ENCODE data around the gene TUBB8B. TPM values are rescaled to one million over a fixed set of nuclear protein-coding genes. Genes with fewer than 3 reads are reported as not detected.
"Not testable (repeated sequence)": the region's sequence is repeated elsewhere in the genome, so short reads cannot be mapped to it uniquely, and the experiment has no call there.

Gene TUBB8B
- polyA plus RNA-seq (ENCODE audit: low read depth in 6 of 6) = 1 to 10 TPM in 1 of 6 donors, under 1 TPM in 2, not detected in 3; 0.23 to 1.5 (median 0.54) TPM

DNA sequence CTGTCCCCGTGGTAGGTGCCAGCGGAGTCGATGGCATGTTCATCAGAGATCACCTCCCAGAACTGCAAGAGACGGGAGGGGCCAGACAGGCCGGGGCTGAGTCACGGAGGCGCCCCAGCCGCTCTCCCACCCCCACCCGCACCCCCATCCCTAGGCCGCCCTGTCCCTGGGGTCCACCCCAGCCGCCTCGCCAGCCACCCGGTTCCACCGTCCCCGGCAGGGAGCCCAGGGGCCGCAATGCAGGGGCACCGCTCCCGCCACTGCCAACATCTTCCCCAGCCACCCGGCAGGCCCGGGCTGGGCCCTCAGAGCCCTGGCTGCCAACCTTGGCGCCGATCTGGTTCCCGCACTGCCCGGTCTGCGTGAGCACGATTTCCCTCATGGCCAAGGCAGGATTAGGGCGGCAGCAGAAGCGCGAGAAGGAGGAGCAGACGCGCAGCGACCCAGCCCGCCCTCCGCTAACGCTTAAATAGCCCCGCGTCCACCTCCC is at the start of gene TUBB8B:
TSS of gene TUBB8B (minus strand) at position 440 of the 490 bp plus-strand sequence. CDS start at position 382, 58 bp downstream.
- DNase-seq; H3K27me3 Mint-ChIP-seq; H3K4me3 Mint-ChIP-seq; ATAC-seq (ENCODE audit: low read depth in 2 of 2); H3K9me3 Mint-ChIP-seq; H3K27ac Mint-ChIP-seq; H3K36me3 Mint-ChIP-seq; H3K4me1 Mint-ChIP-seq: not testable (repeated sequence)

- H3K4me1 Mint-ChIP-seq; ATAC-seq (ENCODE audit: low read depth in 2 of 2); H3K4me3 Mint-ChIP-seq; DNase-seq; H3K36me3 Mint-ChIP-seq: not testable (repeated sequence)
- Mint-ChIP-seq H3K27ac (peak overlapping the region in 2 of 6 donors; percentile 15 to 51), H3K9me3 (peaks cover 0 to 15% (median 7%) of the 10 kb centered on the region in 7 donors), H3K27me3 (peaks cover 1 to 12% (median 4%) of the 10 kb centered on the region in 3 donors)
These were observed 48.0 kb upstream of the TUBB8B start for GRCh38 chr18:97252-97914.

DNA sequence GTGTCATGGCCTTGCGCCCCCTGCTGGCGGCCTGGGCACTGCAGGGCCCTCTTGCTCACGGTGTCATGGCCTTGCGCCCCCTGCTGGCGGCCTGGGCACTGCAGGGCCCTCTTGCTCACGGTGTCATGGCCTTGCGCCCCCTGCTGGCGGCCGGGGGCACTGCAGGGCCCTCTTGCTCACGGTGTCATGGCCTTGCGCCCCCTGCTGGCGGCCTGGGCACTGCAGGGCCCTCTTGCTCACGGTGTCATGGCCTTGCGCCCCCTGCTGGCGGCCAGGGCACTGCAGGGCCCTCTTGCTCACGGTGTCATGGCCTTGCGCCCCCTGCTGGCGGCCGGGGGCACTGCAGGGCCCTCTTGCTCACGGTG is 47.3 kb upstream of the TUBB8B start:
- DNase-seq; H3K27ac Mint-ChIP-seq; H3K4me3 Mint-ChIP-seq; ATAC-seq (ENCODE audit: low read depth in 2 of 2); H3K4me1 Mint-ChIP-seq; H3K36me3 Mint-ChIP-seq: not testable (repeated sequence)
- peaks cover 0 to 15% (median 7%) of the 10 kb centered on the region in 7 donors for H3K9me3 Mint-ChIP-seq
- H3K27me3 Mint-ChIP-seq = peaks cover 0 to 11% (median 4%) of the 10 kb centered on the region in 3 donors

DNA sequence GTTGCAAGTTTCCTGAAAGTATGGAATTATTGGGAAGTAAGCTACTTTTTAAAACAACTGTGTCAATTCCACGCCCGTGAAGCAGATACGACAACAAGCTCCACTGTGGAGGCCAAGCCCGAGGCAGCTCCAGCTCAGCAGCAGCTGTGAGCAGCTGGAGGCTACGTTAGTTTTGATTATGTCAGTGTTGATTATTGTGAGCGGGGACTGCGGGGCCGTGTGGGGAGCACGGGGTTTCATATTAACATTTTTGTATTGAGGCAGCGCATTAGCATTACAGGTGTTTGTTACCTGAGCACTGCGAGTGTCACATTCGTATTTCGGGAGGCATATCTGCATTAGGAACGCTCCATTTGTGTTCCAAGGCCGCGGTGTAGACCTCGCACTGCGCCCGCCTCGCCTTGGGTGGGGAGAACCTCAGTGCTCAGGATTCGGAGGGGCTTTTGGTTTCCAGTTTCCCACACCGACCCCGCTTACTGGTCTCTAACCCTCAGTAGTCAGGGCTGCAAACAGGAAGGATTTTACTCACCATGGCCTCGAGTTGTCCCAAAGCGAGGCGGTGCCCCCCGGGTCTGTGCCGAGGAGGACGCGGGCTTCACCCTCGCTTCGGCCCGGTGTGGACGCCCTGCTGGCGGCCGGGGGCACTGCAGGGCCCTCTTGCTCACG is 46.8 kb upstream of the TUBB8B start:
- Mint-ChIP-seq H3K9me3 (peaks cover 0 to 15% (median 7%) of the 10 kb centered on the region in 7 donors), H3K4me3 (peak overlapping the region in 1 of 8 donors; percentile 28), H3K27ac (peak overlapping the region; percentile 24 to 98 (median 82))
- DNase-seq (peak; percentile 35), ATAC-seq (ENCODE audit: low read depth in 2 of 2) (peak; percentile 62 to 64)
- not testable (repeated sequence) for H3K36me3 Mint-ChIP-seq, H3K27me3 Mint-ChIP-seq, H3K4me1 Mint-ChIP-seq

GRCh38 chr18:95580-95979 is 46.2 kb upstream of the TUBB8B start:
- peaks cover 0 to 15% (median 7%) of the 10 kb centered on the region in 7 donors for H3K9me3 Mint-ChIP-seq
- H3K4me1 Mint-ChIP-seq; DNase-seq; H3K36me3 Mint-ChIP-seq; H3K27me3 Mint-ChIP-seq; ATAC-seq (ENCODE audit: low read depth in 2 of 2); H3K4me3 Mint-ChIP-seq: not testable (repeated sequence)
- peak overlapping the region in 2 of 6 donors; percentile 83 to 98 for H3K27ac Mint-ChIP-seq

GRCh38 chr18:93897-94408 is 44.5 kb upstream of the TUBB8B start:
- H3K27me3 Mint-ChIP-seq, DNase-seq, H3K36me3 Mint-ChIP-seq, H3K4me1 Mint-ChIP-seq, H3K4me3 Mint-ChIP-seq: not testable (repeated sequence)
- peak in 1 of 2 donors; percentile 13 for ATAC-seq (ENCODE audit: low read depth in 2 of 2)
- Mint-ChIP-seq H3K9me3 (peaks cover 0 to 15% (median 7%) of the 10 kb centered on the region in 7 donors), H3K27ac (peak overlapping the region in 1 of 6 donors; percentile 74)

DNA sequence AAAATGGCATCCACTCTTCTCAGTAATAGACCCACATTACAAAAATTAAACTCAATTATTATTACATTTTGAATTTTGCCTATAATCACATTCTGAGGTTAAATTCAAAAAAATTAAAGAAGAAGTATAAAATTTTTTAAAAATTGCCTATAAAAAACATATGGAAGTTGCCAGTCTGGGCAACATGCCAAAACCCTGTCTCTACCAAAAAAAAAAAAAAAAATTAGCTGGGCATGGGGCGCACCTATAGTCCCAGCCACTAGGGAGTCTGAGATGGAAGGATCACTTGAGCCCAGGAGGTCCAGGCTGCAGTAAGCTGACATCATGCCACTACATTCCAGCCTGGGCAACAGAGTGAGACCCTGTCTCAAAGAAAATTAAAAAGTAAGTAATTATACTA is 42.1 kb upstream of the TUBB8B start:
- ATAC-seq (ENCODE audit: low read depth in 2 of 2); H3K27ac Mint-ChIP-seq; H3K4me1 Mint-ChIP-seq; H3K27me3 Mint-ChIP-seq; DNase-seq; H3K4me3 Mint-ChIP-seq; H3K36me3 Mint-ChIP-seq: not testable (repeated sequence)
- H3K9me3 Mint-ChIP-seq = peaks cover 0 to 12% (median 5%) of the 10 kb centered on the region in 7 donors

DNA sequence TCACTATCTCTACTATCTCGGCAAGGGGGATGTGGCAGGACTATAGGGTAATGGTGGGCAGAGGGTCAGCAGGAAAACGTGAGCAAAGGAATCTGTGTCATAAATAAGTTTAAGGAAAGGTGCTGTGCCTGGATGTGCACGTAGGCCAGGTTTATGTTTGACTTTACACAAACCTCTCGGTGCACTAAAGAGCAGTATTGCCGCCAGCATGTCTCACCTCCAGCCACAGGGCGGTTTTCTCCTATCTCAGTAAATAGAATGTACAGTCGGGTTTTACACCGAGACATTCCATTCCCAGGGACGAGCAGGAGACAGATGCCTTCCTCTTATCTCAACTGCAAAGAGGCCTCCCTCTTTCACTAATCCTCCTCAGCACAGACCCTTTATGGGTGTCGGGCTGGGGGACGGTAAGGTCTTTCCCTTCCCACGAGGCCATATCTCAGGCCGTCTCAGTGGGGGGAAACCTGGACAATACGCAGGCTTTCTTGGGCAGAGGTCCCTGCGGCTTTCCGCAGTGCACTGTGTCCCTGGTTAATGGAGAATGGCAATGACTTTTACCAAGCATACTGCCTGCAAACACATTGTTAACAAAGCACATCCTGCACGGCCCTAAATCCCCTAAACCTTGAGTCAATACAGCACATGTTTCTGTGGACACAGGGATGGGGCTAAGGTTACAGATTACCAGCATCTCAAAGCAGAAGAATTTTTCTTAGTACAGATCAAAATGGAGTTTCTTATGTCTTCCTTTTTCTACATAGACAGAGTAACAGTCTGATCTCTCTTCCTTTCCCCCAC is 41.2 kb upstream of the TUBB8B start:
- H3K4me3 Mint-ChIP-seq; H3K36me3 Mint-ChIP-seq; H3K27ac Mint-ChIP-seq; DNase-seq; ATAC-seq (ENCODE audit: low read depth in 2 of 2); H3K27me3 Mint-ChIP-seq; H3K4me1 Mint-ChIP-seq; H3K9me3 Mint-ChIP-seq: not testable (repeated sequence)

GRCh38 chr18:89124-89523 is 39.7 kb upstream of the TUBB8B start:
- not testable (repeated sequence) for H3K9me3 Mint-ChIP-seq

GRCh38 chr18:84801-85200 is 35.4 kb upstream of the TUBB8B start:
- H3K9me3 Mint-ChIP-seq; ATAC-seq (ENCODE audit: low read depth in 2 of 2); H3K4me1 Mint-ChIP-seq; DNase-seq; H3K36me3 Mint-ChIP-seq: not testable (repeated sequence)
- Mint-ChIP-seq H3K27me3 (peaks cover 7 to 10% (median 9%) of the 10 kb centered on the region in 3 donors), H3K27ac (peak overlapping the region in 2 of 6 donors; percentile 61 to 69), H3K4me3 (peak overlapping the region in 1 of 8 donors; percentile 1)

More at GRCh38 chr18:89124-89523, 39.7 kb upstream of the TUBB8B start:
- not testable (repeated sequence) for H3K36me3 Mint-ChIP-seq; H3K27ac Mint-ChIP-seq; DNase-seq; ATAC-seq (ENCODE audit: low read depth in 2 of 2); H3K4me1 Mint-ChIP-seq; H3K27me3 Mint-ChIP-seq; H3K4me3 Mint-ChIP-seq

DNA sequence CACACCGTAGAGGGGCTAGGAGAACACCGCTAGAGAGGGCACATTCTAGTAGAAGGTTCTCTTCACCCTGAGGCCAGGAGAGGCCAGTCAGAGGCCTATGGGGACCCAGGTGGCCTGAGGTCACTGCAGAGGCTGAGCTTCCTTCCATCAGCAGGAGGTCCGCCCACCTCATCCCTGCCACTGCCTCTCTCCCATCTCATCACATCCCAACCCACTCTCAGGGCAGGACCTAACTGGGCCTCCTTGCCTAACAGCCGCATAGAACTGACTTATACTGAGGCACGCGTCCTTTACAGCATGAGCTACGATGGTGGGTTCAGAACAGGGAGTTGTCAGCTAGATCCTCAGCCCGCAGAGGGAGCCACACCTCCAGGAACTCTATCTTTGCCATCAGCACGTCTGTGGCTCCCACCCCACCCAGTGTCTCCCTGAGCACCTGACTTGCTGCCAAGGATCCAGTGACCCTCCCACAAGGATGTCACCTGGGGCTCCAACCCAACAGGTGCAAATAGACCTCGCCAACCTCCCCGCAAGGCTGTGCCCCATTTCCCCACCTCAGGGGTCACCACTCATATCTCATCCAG is 33.3 kb upstream of the TUBB8B start:
- ATAC-seq (ENCODE audit: low read depth in 2 of 2); H3K4me1 Mint-ChIP-seq; H3K9me3 Mint-ChIP-seq; H3K36me3 Mint-ChIP-seq; H3K27ac Mint-ChIP-seq; DNase-seq; H3K4me3 Mint-ChIP-seq: not testable (repeated sequence)
- H3K27me3 Mint-ChIP-seq = peaks cover 7 to 10% (median 9%) of the 10 kb centered on the region in 3 donors

- H3K9me3 Mint-ChIP-seq; ATAC-seq (ENCODE audit: low read depth in 2 of 2); H3K27ac Mint-ChIP-seq; H3K4me1 Mint-ChIP-seq; H3K36me3 Mint-ChIP-seq; DNase-seq: not testable (repeated sequence)
- Mint-ChIP-seq H3K4me3 (peak overlapping the region in 1 of 8 donors; percentile 5), H3K27me3 (peaks cover 7 to 10% (median 9%) of the 10 kb centered on the region in 3 donors)
These were observed 31.5 kb upstream of the TUBB8B start for GRCh38 chr18:80881-81280.

GRCh38 chr18:80202-80601 is 30.8 kb upstream of the TUBB8B start:
- not testable (repeated sequence) for H3K9me3 Mint-ChIP-seq; ATAC-seq (ENCODE audit: low read depth in 2 of 2); H3K4me3 Mint-ChIP-seq; H3K4me1 Mint-ChIP-seq; H3K36me3 Mint-ChIP-seq; DNase-seq; H3K27ac Mint-ChIP-seq
- peaks cover 7 to 10% (median 9%) of the 10 kb centered on the region in 3 donors for H3K27me3 Mint-ChIP-seq
